A549 (cell line): Measurements from ENCODE around the gene KCNMA1. TPM values are rescaled to one million over a fixed set of nuclear protein-coding genes. Genes with fewer than 3 reads are reported as not detected.

Experiments
- CTCF ChIP-seq: fragments of >200 bp; sonication (Bioruptor Twin); formaldehyde crosslinking; IDR thresholded peaks from 3 replicates; pipeline ENCODE4 v1.5.1; 2016
- HMGXB4 ChIP-seq: fragments of 250-450 bp; sonication (Bioruptor Pico); IDR thresholded peaks from 2 replicates; pipeline ENCODE4 v1.5.0; 2021; ENCODE audit warnings: mild to moderate bottlenecking, moderate library complexity, borderline replicate concordance
- KDM1A ChIP-seq: fragments of 200-600 bp; sonication (generic); IDR thresholded peaks from 2 replicates; pipeline ENCODE4 v1.6.1; 2016; ENCODE audit warnings: low read depth, mild to moderate bottlenecking
- NPAS2 ChIP-seq: fragments of 250-450 bp; sonication (Bioruptor Pico); IDR thresholded peaks from 2 replicates; pipeline ENCODE4 v1.8.0; 2022; ENCODE audit warnings: mild to moderate bottlenecking, moderate library complexity, borderline replicate concordance
- polyA plus RNA-seq, 4 experiments: library from polyadenylated mRNA; depleted of rRNA in 3 of 4; stranded (reverse); fragments of >200 nt; fragmentation: RNase III in 1 of 4; extraction: RNeasy Plus Mini Kit Qiagen cat#74134 plus additional on column Dnase treatment in 1 of 4; gene quantifications; 2 replicates in 3 of 4; 3 replicates in 1 of 4; pipeline ENCODE4 v1.2.3, GENCODE V29; 2011 to 2017
- small RNA-seq, 6 experiments: library from RNA; depleted of rRNA; stranded (forward); fragments of <200 nt; gene quantifications; one replicate each; pipeline ENCODE3, GENCODE V24; 2012

KCNMA1 gene
- polyA plus RNA-seq, 2 of the 4 experiments (the other 2 are of a cell fraction) = 14.9 to 30.6 TPM

- TF ChIP-seq HMGXB4 (CRISPR knock-in tag) (no peak), NPAS2 (no peak), KDM1A (no peak), CTCF (no peak)
- TF ChIP-seq, all 56 proteins: peak for 0
These were observed 807.9 kb downstream of the KCNMA1 start (continued) for GRCh38 chr10:76829724-76830123.

Small RNA genes lying within 50 kb of the gene (small RNA-seq; reads per million reads assigned to genes)
- gene ATP5MC1P8 (0 reads per million in 6 experiments), gene COX6CP15 (0 to 5.2 (median 0) reads per million in 6 experiments), gene RF00322 (0 reads per million in 6 experiments), gene RNA5SP321 (0 to 383 (median 0.08) reads per million in 6 experiments)
